OCI-LY1 (cell line): ENCODE results near the gene HTT.

Experiments
- H2AFZ ChIP-seq: fragments of 200-600 bp; sonication (generic), shearing (Covaris generic); 2 replicates; pipeline ENCODE4 v1.6.0; 2014; ENCODE audit warnings: antibody characterized with exemption, mild to moderate bottlenecking, low read length
- H3F3A ChIP-seq: fragments of 200-600 bp; sonication (generic), shearing (Covaris generic); 2 replicates; pipeline ENCODE4 v1.6.0; 2014; ENCODE audit warnings: mild to moderate bottlenecking, antibody characterized with exemption, low read length, moderate library complexity; ENCODE audit not compliant: insufficient read depth
- H3K27ac ChIP-seq: fragments of 200-600 bp; sonication (generic); 2 replicates; pipeline ENCODE4 v1.5.1; 2014; ENCODE audit warnings: low read length, mixed run types, mild to moderate bottlenecking, low read depth; ENCODE audit not compliant: poor library complexity, severe bottlenecking
- H3K27me3 ChIP-seq: fragments of 200-600 bp; sonication (generic); 2 replicates; pipeline ENCODE4 v1.6.0; 2014; ENCODE audit warnings: antibody characterized with exemption, mild to moderate bottlenecking, low read length, moderate library complexity; ENCODE audit not compliant: insufficient read depth
- H3K36me3 ChIP-seq: fragments of 200-600 bp; sonication (generic); 2 replicates; pipeline ENCODE4 v1.6.1; 2014; ENCODE audit warnings: mild to moderate bottlenecking, antibody characterized with exemption, low read length, moderate library complexity, mixed read lengths; ENCODE audit not compliant: insufficient read depth
- H3K4me1 ChIP-seq: fragments of 200-600 bp; sonication (generic); 2 replicates; pipeline ENCODE4 v1.5.1; 2014; ENCODE audit warnings: mild to moderate bottlenecking, low read length, moderate library complexity; ENCODE audit not compliant: insufficient read depth, severe bottlenecking
- H3K4me2 ChIP-seq: fragments of 200-600 bp; sonication (generic), shearing (Covaris generic); 2 replicates; pipeline ENCODE4 v1.6.1; 2014; ENCODE audit warnings: low read length
- H3K4me3 ChIP-seq: fragments of 200-600 bp; sonication (generic); 2 replicates; pipeline ENCODE4 v1.5.1; 2014; ENCODE audit warnings: low read length, low read depth, mild to moderate bottlenecking, mixed read lengths; ENCODE audit not compliant: poor library complexity, severe bottlenecking
- H3K79me2 ChIP-seq: fragments of 200-600 bp; shearing (Covaris generic); 2 replicates; pipeline ENCODE4 v1.6.1; 2016; ENCODE audit warnings: mixed run types, low read length, mixed read lengths; ENCODE audit not compliant: insufficient read depth
- H3K9ac ChIP-seq: fragments of 200-600 bp; sonication (generic), shearing (Covaris generic); 2 replicates; pipeline ENCODE4 v1.6.1; 2014; ENCODE audit warnings: mild to moderate bottlenecking, low read length, mixed read lengths
- H3K9me2 ChIP-seq: fragments of 200-600 bp; sonication (generic), shearing (Covaris generic); 2 replicates; pipeline ENCODE4 v1.6.1; 2014; ENCODE audit warnings: low read depth, mild to moderate bottlenecking, low read length, mixed read lengths
- H3K9me3 ChIP-seq: fragments of 200-600 bp; shearing (Covaris generic); 2 replicates; pipeline ENCODE4 v1.6.1; 2014; ENCODE audit warnings: low read length, mixed read lengths
- H4K20me1 ChIP-seq: fragments of 200-600 bp; sonication (generic), shearing (Covaris generic); 2 replicates; pipeline ENCODE4 v1.6.0; 2016; ENCODE audit warnings: mild to moderate bottlenecking, low read length; ENCODE audit not compliant: insufficient read depth
- CTCF ChIP-seq: fragments of 200-600 bp; sonication (generic), shearing (Covaris generic); IDR thresholded peaks from 2 replicates; pipeline ENCODE4 v1.5.1; 2017; ENCODE audit warnings: mild to moderate bottlenecking, antibody characterized with exemption, low read length, moderate library complexity, mixed read lengths
- EZH2 ChIP-seq: fragments of 200-600 bp; sonication (generic), shearing (Covaris generic); IDR thresholded peaks from 2 replicates; pipeline ENCODE4 v1.8.0; 2017; ENCODE audit warnings: borderline replicate concordance, mixed run types, mild to moderate bottlenecking, antibody characterized with exemption, low read length, moderate library complexity, mixed read lengths

Gene HTT

GRCh38 chr4:3261411-3262207, 187.1 kb downstream of the HTT start:
- Histone ChIP-seq H3K4me1 (no peaks in the 10 kb centered on the region), H3K36me3 (no peaks in the 10 kb centered on the region), H2AFZ (no peak overlapping the region), H3K4me3 (no peak overlapping the region), H4K20me1 (no peaks in the 10 kb centered on the region), H3K4me2 (no peak overlapping the region), H3K9me2 (no peaks in the 10 kb centered on the region), H3K9ac (no peak overlapping the region), H3K27me3 (no peaks in the 10 kb centered on the region), H3K79me2 (no peaks in the 10 kb centered on the region), H3F3A (no peaks in the 10 kb centered on the region), H3K27ac (no peak overlapping the region), H3K9me3 (no peaks in the 10 kb centered on the region)
- TF ChIP-seq CTCF = no peak
- no peak for TF ChIP-seq EZH2

GRCh38 chr4:3262208-3263052, 187.9 kb downstream of the HTT start:
- H3K9ac ChIP-seq = no peak overlapping the region
- TF ChIP-seq CTCF (no peak), EZH2 (no peak)
- no peaks in the 10 kb centered on the region for H3K9me3 ChIP-seq
- H3K4me1 ChIP-seq = no peaks in the 10 kb centered on the region
- no peaks in the 10 kb centered on the region for H3K9me2 ChIP-seq
- H3F3A ChIP-seq = no peaks in the 10 kb centered on the region
- H3K27me3 ChIP-seq = no peaks in the 10 kb centered on the region
- no peaks in the 10 kb centered on the region for H3K79me2 ChIP-seq
- no peak overlapping the region for H3K27ac ChIP-seq
- H2AFZ ChIP-seq = no peak overlapping the region
- no peak overlapping the region for H3K4me2 ChIP-seq
- H4K20me1 ChIP-seq = no peaks in the 10 kb centered on the region
- no peak overlapping the region for H3K4me3 ChIP-seq
- no peaks in the 10 kb centered on the region for H3K36me3 ChIP-seq

- H3K79me2 ChIP-seq = no peaks in the 10 kb centered on the region
- H3K4me1 ChIP-seq = no peaks in the 10 kb centered on the region
- no peaks in the 10 kb centered on the region for H3F3A ChIP-seq
- no peak overlapping the region for H3K4me3 ChIP-seq
- no peaks in the 10 kb centered on the region for H3K27me3 ChIP-seq
- H3K27ac ChIP-seq = no peak overlapping the region
- no peak for TF ChIP-seq CTCF
- no peak for TF ChIP-seq EZH2
- H3K9me3 ChIP-seq = no peaks in the 10 kb centered on the region
- no peaks in the 10 kb centered on the region for H4K20me1 ChIP-seq
- no peaks in the 10 kb centered on the region for H3K36me3 ChIP-seq
- H3K9ac ChIP-seq = no peak overlapping the region
- H3K9me2 ChIP-seq = no peaks in the 10 kb centered on the region
- no peak overlapping the region for H3K4me2 ChIP-seq
- H2AFZ ChIP-seq = no peak overlapping the region
Measured at GRCh38 chr4:3263053-3263875, 188.8 kb downstream of the HTT start.
